ENCODE measurements around the gene PREPL.

PREPL gene

DNA sequence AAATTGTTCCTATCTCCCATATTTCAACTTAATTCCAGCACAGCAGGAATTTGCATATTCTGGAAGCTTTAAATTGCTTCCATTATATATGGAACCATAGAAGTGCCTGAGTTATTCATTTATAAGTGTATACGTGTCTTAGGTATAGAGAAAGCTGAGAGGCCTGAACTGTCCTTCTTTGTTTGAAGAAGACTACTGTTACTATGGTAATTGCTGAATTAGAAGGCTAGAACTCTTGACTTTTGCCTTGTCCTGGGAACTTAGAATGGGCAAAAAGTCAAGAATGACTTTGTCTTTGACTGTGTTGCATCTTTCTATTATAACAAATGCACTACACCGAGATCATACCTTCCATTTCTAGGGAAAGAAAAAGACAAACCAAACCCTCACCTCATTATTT is 16.2 kb upstream of the PREPL start:
- no peak overlapping the region for H3K4me3 ChIP-seq (ENCODE audit: low read depth, low read length)
- TF ChIP-seq, protein P1, sequence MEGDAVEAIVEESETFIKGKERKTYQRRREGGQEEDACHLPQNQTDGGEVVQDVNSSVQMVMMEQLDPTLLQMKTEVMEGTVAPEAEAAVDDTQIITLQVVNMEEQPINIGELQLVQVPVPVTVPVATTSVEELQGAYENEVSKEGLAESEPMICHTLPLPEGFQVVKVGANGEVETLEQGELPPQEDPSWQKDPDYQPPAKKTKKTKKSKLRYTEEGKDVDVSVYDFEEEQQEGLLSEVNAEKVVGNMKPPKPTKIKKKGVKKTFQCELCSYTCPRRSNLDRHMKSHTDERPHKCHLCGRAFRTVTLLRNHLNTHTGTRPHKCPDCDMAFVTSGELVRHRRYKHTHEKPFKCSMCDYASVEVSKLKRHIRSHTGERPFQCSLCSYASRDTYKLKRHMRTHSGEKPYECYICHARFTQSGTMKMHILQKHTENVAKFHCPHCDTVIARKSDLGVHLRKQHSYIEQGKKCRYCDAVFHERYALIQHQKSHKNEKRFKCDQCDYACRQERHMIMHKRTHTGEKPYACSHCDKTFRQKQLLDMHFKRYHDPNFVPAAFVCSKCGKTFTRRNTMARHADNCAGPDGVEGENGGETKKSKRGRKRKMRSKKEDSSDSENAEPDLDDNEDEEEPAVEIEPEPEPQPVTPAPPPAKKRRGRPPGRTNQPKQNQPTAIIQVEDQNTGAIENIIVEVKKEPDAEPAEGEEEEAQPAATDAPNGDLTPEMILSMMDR (IDR thresholded peaks at IDR 0.05; ENCODE audit: low read depth, low read length), result no peak
- DNase-seq (ENCODE audit: low read depth, low spot score), result no peak
- in situ Hi-C loops (cut with HindIII; ENCODE audit: low sequenced_read_pairs), result no loop called here

DNA sequence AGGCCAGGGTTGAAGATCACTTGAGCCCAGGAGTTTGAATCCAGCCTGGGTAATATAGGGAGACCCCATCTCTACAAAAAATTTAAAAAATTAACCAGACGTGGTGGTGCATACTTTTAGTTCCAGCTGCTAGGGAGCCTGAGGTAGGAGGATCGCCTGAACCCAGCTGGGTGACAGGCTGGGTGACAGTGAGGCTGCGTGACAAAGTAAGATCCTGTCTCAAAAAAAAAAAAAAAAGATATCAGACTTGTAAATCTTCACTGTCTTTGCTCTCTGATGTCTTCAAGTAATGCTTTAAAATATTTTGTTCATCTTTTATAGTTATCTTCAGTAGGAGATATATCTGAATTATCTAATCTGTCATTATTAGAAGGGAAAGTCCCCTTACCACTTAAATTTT is 11.0 kb upstream of the PREPL start:
- no peak for DNase-seq (ENCODE audit: low read depth, low spot score)
- TF ChIP-seq, protein P1 (IDR thresholded peaks at IDR 0.05; ENCODE audit: low read depth, low read length), result no peak
- no peak overlapping the region for H3K4me3 ChIP-seq (ENCODE audit: low read depth, low read length)
- in situ Hi-C loops (cut with HindIII; ENCODE audit: low sequenced_read_pairs), result no loop called here

DNA sequence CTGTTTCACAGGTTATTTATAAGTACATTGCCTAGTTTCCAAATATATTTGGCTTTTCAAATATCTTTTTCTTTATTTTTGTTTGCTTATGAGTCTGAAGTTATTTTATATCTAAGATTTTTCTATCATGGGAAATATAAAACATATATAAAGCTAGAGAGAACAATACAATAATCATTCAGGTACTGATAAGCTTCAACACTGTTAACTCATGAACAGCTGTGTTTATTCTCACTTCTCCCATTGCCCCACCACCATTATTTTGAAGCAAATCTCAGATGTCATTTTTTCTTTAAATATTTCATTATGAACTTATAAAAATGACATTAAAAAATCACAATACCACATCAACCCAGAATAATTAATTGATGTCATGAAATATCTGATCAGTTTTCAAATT is 10.2 kb upstream of the PREPL start:
- H3K4me3 ChIP-seq (ENCODE audit: low read depth, low read length), result no peak overlapping the region
- in situ Hi-C loops (cut with HindIII; ENCODE audit: low sequenced_read_pairs), result no loop called here
- no peak for DNase-seq (ENCODE audit: low read depth, low spot score)
- TF ChIP-seq, protein P1 (IDR thresholded peaks at IDR 0.05; ENCODE audit: low read depth, low read length), result no peak

DNA sequence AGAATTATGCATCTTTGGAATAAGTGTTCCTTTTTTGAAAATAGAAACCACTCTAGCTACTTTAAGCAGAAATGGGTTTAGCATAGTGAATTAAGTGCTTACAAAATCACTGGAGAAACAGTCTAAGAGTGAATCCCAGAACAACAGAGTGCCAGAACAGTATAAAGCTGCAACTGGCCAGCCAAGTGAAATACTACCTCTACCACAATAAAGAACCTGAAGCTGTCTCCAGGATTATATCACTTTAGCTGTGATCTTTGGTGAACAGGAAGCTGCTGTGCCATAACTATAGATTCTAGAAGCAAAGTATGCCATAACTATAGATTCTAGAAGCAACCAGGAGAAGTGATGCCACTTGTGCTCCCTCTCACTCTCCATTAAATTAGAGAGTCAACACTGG is 8.1 kb upstream of the PREPL start:
- DNase-seq (ENCODE audit: low read depth, low spot score), result no peak
- in situ Hi-C loops (cut with HindIII; ENCODE audit: low sequenced_read_pairs), result no loop called here
- no peak overlapping the region for H3K4me3 ChIP-seq (ENCODE audit: low read depth, low read length)
- TF ChIP-seq, protein P1 (IDR thresholded peaks at IDR 0.05; ENCODE audit: low read depth, low read length), result no peak

DNA sequence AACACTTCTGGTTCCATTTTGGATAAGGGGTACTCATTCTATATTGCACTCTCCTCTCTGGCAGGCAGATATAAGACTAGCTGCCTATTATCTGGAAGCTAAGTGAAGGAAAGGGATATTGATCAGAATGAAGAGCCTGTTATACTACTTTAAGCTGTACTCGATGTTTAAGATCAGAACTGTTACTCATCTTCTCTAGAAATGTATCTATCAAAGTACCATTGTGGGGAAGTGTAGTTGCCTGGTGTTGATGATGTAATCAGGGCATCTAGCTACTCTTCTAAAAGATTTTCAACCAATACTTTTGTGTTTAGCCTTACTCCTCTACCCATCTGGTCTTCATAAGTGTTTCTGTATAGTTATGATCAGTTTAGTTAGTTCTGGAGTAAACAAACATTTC is 6.3 kb upstream of the PREPL start:
- H3K4me3 ChIP-seq (ENCODE audit: low read depth, low read length), result no peak overlapping the region
- in situ Hi-C loops (cut with HindIII; ENCODE audit: low sequenced_read_pairs), result no loop called here
- DNase-seq (ENCODE audit: low read depth, low spot score), result no peak
- TF ChIP-seq, protein P1 (IDR thresholded peaks at IDR 0.05; ENCODE audit: low read depth, low read length), result no peak

DNA sequence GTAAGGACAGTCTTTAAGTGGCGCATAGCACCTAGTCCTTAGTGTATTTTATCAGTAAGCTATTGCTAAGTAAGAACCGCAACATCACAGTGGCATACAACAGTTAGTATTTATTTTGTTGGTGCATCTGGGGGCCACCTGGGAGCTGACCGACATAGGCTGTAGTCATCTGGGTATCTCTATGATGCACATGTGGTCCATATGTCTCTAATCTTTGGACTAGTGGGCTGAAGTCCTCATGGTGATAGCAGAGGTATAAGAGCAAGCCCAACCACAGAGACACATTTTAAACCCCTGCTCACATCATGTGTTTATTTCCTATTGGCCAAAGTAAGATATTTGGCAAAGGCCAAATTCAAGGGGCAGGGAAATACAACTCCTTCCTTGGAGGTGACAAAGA is 3.3 kb upstream of the PREPL start:
- no peak overlapping the region for H3K4me3 ChIP-seq (ENCODE audit: low read depth, low read length)
- in situ Hi-C loops (cut with HindIII; ENCODE audit: low sequenced_read_pairs), result no loop called here
- no peak for DNase-seq (ENCODE audit: low read depth, low spot score)
- TF ChIP-seq, protein P1 (IDR thresholded peaks at IDR 0.05; ENCODE audit: low read depth, low read length), result no peak
